Psoas muscle (tissue), 8 donors: ENCODE data around the gene IRX3. TPM values are rescaled to one million over a fixed set of nuclear protein-coding genes. Genes with fewer than 3 reads are reported as not detected.
A peak's percentile ranks its signal among the peaks of the same experiment; 100 is the strongest.

Experiments used
- ATAC-seq, 4 donors: fragments of 200-7000 bp; cut with Tn5 transposase; one replicate each; pipeline ENCODE4 v1.9.1; 2020; ENCODE audit warnings: moderate library complexity in 3 of 4, mild to moderate bottlenecking in 2 of 4
- DNase-seq, 2 donors: peaks; one replicate each; pipeline ENCODE4 v3.0.0-alpha.2; 2020
- H3K27ac ChIP-seq: fragments of 200-600 bp; one replicate; pipeline ENCODE4 v1.8.0; 2022
- H3K27me3 ChIP-seq, 3 donors: fragments of 200-600 bp in 1 of 3; one replicate each; pipeline versions ENCODE4 v1.6.1 to v1.8.0; 2013 to 2022; ENCODE audit warnings: low read length in 2 of 3, mild to moderate bottlenecking in 2 of 3, moderate library complexity in 1 of 3; ENCODE audit not compliant: insufficient read depth in 3 of 3
- H3K36me3 ChIP-seq, 2 donors: fragments of 200-600 bp in 1 of 2; one replicate each; pipeline versions ENCODE4 v1.6.1 to v1.8.0; 2013 to 2022; ENCODE audit warnings: low read depth in 1 of 2, mild to moderate bottlenecking in 1 of 2, moderate library complexity in 1 of 2; ENCODE audit not compliant: insufficient read depth in 1 of 2
- H3K4me1 ChIP-seq: fragments of 200-600 bp; one replicate; pipeline ENCODE4 v1.8.0; 2022
- H3K4me3 ChIP-seq: fragments of 200-600 bp; one replicate; pipeline ENCODE4 v1.8.0; 2022; ENCODE audit warnings: mild to moderate bottlenecking
- H3K9me3 ChIP-seq: fragments of 200-600 bp; one replicate; pipeline ENCODE4 v1.8.0; 2022
- CTCF ChIP-seq: fragments of 200-600 bp; IDR thresholded peaks from one replicate; pipeline ENCODE4 v1.8.0; 2022; ENCODE audit warnings: antibody characterized with exemption
- WGBS, 3 donors: extraction: QIAGEN DNeasy Blood & Tissue Kit; methylation state at CpG; one replicate each; pipeline versions ENCODE4 v1.1.6 to v1.1.7; 2013; 5-methylcytosine and 5-hydroxymethylcytosine counted together
- intact Hi-C, 2 donors: fragments of 100-400 bp; cut with DNase I; formaldehyde crosslinking; loops; one replicate each; pipeline versions ENCODE4 v1.11.0 to v1.14.2; 2022
- long read RNA-seq, 2 donors: library from polyadenylated mRNA; unstranded; transcript quantifications; one replicate each; pipeline ENCODE4 v2.0.0, GENCODE V29; 2021
- polyA plus RNA-seq, 3 donors: library from polyadenylated mRNA; stranded (reverse); fragments of 200-250 nt; gene quantifications; one replicate each; pipeline ENCODE4 v1.2.3, GENCODE V29; 2013
- total RNA-seq, 4 donors: library from RNA; stranded (reverse); fragmentation: NEBNext Ultra II Directional in 2 of 4; extraction: Animal tissue kit (Norgen Biotek cat#: 25700) in 2 of 4; gene quantifications; one replicate each; pipeline versions ENCODE4 v1.2.1 to v1.2.4, GENCODE V29; 2021 to 2023
- donor health status: healthy with polysubstance abuse.
- donor health status: DM: no; HTN: no; CAD: no; lungs with moderate emphysema.
- donor health status: Bipolar disorder and iron deficiency.
- donor health status: healthy.
- donor health status: DM: yes; HTN: yes; CAD: no.
- donor health status: DM: no; HTN: no; CAD: no.
- donor health status: DM: no; HTN: no; CAD: no.
- donor health status: DM: yes; HTN: yes; CAD: no.

IRX3 gene
- total RNA-seq: 10 to 100 TPM in 1 of 4 donors, 1 to 10 TPM in 3; 1.2 to 27.6 (median 5.7) TPM
- polyA plus RNA-seq: 10 to 100 TPM in 2 of 3 donors, under 1 TPM in 1; 0.94 to 25.0 (median 17.8) TPM
- long read RNA-seq, donor 1, transcript IRX3-201 (4 exons, 2,601 nt): major isoform, 11 of 19 reads
- long read RNA-seq, donor 1, partial matches to known transcripts: 5 of 19 reads
- long read RNA-seq, donor 1, other reads (novel, unspliced or antisense): 1 of 19 reads
- long read RNA-seq, donor 2, transcript IRX3-201 (4 exons, 2,601 nt): major isoform, 47 of 77 reads
- long read RNA-seq, donor 2, partial matches to known transcripts: 24 of 77 reads
- long read RNA-seq, donor 2, other reads (novel, unspliced or antisense): 6 of 77 reads

GRCh38 chr16:54286366-54287130 is at the start of gene IRX3:
TSS of gene IRX3 (minus strand) at chr16:54286787. CDS start at chr16:54286050, 737 bp downstream.
- Histone ChIP-seq H3K27me3 (peaks cover 0 to 57% (median under 1%) of the 10 kb centered on the region in 3 donors), H3K36me3 (no peaks in the 10 kb centered on the region), H3K9me3 (no peaks in the 10 kb centered on the region), H3K4me1 (no peaks in the 10 kb centered on the region), H3K4me3 (peak within 1 kb of the TSS; percentile 78), H3K27ac (peak within 1 kb of the TSS; percentile 76)
- intact Hi-C loops: loop anchor here (10.0 kb wide), 2 partner anchors 342 to 648 kb away; partner anchors contain the start of gene IRX5 (in 1 of the 2)
- 0 to 1% (median 1%) methylated on average over 37 to 65 of the region's 67 CpGs for WGBS, 3 donors
- DNase-seq (peak; percentile 69 to 93), ATAC-seq (peak; percentile 76 to 86 (median 82))
- no peak for TF ChIP-seq CTCF

- TF ChIP-seq CTCF: no peak
- Histone ChIP-seq H3K36me3 (no peaks in the 10 kb centered on the region), H3K9me3 (no peaks in the 10 kb centered on the region), H3K4me1 (no peaks in the 10 kb centered on the region), H3K27ac (no peak overlapping the region), H3K4me3 (no peak overlapping the region), H3K27me3 (no peaks in the 10 kb centered on the region)
- WGBS, 3 donors: 76 to 84% (median 78%) methylated on average over 3 of the region's 3 CpGs
- ATAC-seq (no peak), DNase-seq (no peak)
- intact Hi-C loops: no loop called here
Observed at GRCh38 chr16:54335230-54335629, 48.6 kb upstream of the IRX3 start.

DNA sequence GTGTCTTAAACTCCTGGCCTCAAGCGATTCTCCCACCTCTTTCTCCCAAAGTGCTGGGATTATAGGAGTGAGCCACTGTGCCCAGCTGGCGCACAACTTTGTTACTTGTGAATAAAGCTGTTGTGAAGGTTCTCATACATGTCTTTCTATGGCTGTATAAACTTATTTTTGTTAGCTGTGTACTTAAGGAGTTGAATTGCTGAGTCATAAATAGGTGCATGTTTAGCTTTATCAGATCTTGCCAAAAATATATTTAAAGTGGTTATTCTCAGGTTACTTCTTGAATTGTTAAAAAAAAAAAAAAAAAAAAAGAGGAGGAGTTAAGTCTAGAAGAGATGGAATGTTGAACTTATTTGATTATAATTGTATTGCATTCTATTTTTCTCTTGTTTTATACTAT is 47.6 kb upstream of the IRX3 start:
- Histone ChIP-seq H3K27me3 (no peaks in the 10 kb centered on the region), H3K4me3 (no peak overlapping the region), H3K36me3 (no peaks in the 10 kb centered on the region), H3K4me1 (no peaks in the 10 kb centered on the region), H3K9me3 (no peaks in the 10 kb centered on the region), H3K27ac (no peak overlapping the region)
- intact Hi-C loops: no loop called here
- WGBS, 3 donors: 84 to 96% (median 93%) methylated on average over 2 of the region's 2 CpGs
- no peak for TF ChIP-seq CTCF
- ATAC-seq (no peak), DNase-seq (no peak)

GRCh38 chr16:54331241-54332002 is 44.8 kb upstream of the IRX3 start:
- Histone ChIP-seq H3K27me3 (no peaks in the 10 kb centered on the region), H3K4me1 (no peaks in the 10 kb centered on the region), H3K36me3 (no peaks in the 10 kb centered on the region), H3K9me3 (no peaks in the 10 kb centered on the region), H3K4me3 (no peak overlapping the region), H3K27ac (no peak overlapping the region)
- no peak for TF ChIP-seq CTCF
- DNase-seq: no peak
- intact Hi-C loops: no loop called here
- no peak for ATAC-seq
- 76 to 79% (median 77%) methylated on average over 7 of the region's 7 CpGs for WGBS, 3 donors
